GM21423 (cell line): Measurements from ENCODE around the gene CCDC169.
A peak's percentile ranks its signal among the peaks of the same experiment; 100 is the strongest.
"Not testable (repeated sequence)": the region's sequence is repeated elsewhere in the genome, so short reads cannot be mapped to it uniquely, and the experiment has no call there.

Experiments
- ATAC-seq: cut with Tn5 transposase; IDR thresholded peaks from one replicate; pipeline ENCODE4 v1.9.1; 2021; ENCODE audit warnings: mild to moderate bottlenecking, moderate library complexity; ENCODE audit not compliant: unreplicated experiment

The CCDC169 gene

GRCh38 chr13:36297366-36298338, at the start of gene CCDC169:
CCDC169 (minus strand) TSS chr13:36297814; CDS start chr13:36297719, 95 bp downstream.
- peak; percentile 56 for ATAC-seq

DNA sequence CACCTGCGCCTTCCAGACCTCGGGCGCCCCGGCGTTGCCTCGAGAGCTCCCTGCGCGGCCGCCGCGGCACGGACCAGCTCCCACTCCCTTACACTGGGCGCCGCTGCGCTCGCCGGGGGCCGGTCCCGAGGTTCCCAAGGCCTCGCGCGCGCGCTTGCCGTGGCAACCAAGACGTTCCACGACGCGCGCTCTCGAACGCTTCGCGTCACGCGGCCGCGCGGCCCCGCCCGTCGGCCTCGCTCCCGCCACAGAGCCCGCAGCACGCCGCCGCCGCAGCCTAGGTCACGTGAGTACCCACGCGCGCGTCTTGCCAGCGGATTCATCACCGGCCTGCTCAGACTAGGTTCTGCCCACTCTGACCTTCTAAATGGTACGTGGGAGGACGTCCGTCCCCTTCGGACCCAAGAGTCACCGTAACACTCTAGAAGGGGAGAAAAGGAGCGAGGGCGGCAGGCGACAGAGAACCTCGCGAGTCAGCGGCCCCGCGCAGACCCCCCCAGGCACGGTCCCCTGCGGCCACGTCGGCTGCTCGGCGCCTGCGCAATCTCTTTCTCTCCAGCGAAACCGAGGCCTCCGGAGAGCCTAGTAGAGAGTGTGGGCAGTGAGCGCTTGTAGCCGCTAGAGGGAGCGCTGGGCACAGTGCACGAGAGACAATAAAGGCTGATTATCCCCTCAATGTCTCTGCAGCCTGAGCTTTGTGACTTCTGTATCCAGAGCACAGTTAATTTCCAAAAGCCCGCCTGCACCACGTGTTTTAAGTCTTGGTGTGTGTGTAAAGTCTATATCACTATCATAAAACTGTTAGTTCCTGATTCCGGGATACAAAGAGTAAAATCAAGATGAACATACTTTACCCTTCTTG, 48.8 kb upstream of the CCDC169 start, which contains the start of gene SPART:
Gene SPART (minus strand): TSS at position 173 of the 862 bp plus-strand sequence. CDS start 10,564 bp downstream, outside the sequence.
- ATAC-seq = peak; percentile 89

DNA sequence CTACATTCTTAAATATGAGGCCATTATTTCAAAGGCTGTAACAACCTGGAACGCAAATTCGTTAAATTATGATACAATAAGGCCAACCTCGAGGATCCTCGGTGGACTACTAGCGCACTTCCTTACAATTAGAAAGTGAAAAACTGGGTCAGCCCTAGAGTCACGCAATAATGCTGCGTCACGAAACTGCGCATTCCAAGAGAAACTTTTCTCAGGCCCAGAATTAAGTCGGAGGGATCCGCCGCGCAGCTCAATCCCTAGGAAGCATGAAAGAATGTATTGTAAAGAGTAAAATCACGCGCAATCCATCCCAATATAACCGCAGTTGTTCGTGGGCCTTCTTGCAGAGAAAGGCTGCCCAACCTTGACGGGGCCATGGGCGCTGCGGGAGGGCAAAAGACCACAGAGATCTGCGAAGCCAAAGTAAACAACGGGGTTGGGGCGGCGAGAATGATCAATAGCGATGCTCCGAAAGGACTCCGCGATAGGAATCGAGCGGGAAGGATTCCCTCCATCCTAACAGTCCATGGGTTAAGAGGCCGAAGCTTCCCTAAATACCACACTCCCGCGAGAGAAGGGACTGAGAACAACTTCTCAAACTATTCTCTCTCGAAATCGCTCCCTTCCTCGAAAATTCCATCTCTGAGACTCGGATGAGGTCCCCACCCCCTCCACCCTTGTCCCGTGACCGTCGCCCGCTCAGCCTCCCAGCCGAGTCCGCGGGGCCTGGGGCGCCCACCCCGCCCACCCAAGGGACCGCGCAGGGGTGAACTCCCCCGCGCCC, 48.0 kb upstream of the CCDC169 start:
- no peak for ATAC-seq

GRCh38 chr13:36344886-36345437, 47.3 kb upstream of the CCDC169 start:
- ATAC-seq = peak; percentile 46

GRCh38 chr13:36344173-36344572, 46.6 kb upstream of the CCDC169 start:
- no peak for ATAC-seq

DNA sequence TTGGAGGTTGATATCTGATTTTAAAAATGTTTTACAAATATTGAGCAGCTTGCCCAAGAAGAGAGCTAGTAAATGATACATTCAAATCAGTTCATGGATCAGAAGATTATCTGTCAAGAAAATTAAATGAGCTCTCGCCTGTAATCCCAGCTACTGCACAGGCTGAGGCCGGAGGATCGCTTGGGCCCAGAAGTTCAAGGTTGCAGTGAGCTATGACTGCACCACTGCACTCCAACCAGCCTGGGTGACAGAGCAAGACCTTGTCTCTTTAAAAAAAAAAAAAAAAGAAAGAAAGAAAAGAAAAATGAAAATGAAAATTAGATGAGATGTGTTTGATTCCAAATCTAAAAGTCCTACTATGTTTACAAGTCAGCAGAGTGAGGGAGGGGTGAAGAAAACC, 46.2 kb upstream of the CCDC169 start:
- no peak for ATAC-seq

DNA sequence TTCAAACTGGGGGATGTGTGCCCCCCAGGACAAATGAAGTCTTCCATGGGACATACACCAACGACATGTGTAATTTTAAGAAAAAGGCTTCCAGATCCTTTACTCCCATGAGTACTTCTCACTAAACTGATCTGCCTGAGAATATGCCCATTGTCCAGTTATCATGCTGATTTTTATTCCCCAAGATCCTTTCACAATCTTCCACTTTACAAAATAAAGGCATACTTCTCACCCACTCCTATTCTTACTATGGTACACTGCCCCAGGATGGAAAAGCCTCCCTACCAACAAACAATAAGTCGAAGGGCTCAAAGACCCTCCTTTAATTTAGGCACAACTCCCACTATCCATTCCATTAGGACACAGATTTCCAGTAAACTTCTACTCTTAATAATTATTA, 45.1 kb upstream of the CCDC169 start:
- no peak for ATAC-seq

DNA sequence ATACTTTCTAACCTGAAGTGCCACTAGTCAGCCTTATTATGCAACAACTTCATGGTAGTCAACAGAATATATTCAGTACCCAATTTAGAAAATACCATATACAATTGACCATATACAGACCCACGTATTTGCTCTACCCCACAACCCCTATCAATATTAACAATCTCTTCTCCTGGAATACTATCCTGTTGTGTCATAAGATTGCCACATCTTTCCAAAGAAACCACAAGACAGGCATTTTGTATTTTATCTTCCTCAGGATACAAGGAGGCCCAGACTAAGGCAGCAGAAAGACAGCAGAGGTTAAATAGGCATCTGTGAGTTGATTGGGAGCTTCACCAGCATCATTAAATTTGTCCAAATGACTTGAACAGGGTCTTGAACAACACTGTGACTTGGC, 44.1 kb upstream of the CCDC169 start:
- no peak for ATAC-seq

DNA sequence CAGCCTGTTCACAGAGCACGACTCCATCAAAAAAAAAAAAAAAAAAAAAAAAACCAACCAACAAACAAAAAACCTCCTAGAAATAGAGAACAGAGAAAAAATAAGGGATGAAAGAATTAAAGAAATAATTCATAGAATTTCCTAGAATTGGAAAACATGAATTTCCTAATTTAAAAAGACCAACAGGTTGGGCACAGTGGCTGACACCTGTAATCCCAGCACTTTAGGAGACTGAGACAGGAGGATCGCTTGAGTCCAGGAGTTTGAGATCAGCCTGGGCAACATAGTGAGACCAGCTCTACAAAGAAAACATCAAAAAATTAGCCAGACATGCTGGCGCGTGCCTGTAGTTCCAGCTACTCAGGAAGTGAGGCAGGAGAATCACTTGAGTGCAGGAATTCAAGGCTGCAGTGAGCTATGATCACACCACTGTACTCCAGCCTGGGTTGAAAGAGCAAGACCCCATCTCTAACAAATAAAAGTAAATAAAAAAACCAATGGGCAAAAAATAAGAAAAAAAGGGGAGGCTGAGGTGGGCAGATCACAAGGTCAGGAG, 42.1 kb upstream of the CCDC169 start:
- no peak for ATAC-seq

GRCh38 chr13:36337938-36338641, 40.5 kb upstream of the CCDC169 start:
- no peak for ATAC-seq

- ATAC-seq = no peak
Measured at GRCh38 chr13:36332986-36333385, 35.4 kb upstream of the CCDC169 start.

- ATAC-seq = not testable (repeated sequence)
Measured at GRCh38 chr13:36332255-36332654, 34.6 kb upstream of the CCDC169 start.

- no peak for ATAC-seq
Measured at GRCh38 chr13:36331280-36331679, 33.7 kb upstream of the CCDC169 start.

DNA sequence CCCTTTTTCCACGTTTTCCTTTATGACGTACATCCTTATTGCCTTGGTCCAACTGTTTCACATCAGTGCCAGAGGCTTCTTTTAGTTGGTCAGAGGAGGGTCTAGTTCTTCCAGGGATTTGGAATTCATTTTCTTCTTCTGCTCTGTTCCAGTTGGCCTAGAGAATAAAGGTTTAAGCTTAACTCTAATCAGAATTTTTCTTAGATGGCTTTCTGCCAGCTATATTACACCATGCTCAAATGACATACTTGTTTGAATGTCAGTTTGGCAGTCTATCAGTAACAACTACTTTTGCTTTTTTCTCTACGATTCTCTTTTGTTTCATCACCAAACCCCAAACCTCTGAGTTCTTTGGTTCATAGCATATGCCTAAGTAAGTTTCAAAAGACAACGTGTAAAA, 31.7 kb upstream of the CCDC169 start:
- no peak for ATAC-seq

GRCh38 chr13:36328821-36329220, 31.2 kb upstream of the CCDC169 start:
- no peak for ATAC-seq

- ATAC-seq = no peak
Measured at GRCh38 chr13:36325912-36326311, 28.3 kb upstream of the CCDC169 start.

- ATAC-seq = not testable (repeated sequence)
Measured at GRCh38 chr13:36324881-36325280, 27.3 kb upstream of the CCDC169 start.

GRCh38 chr13:36323951-36324566, 26.4 kb upstream of the CCDC169 start:
- no peak for ATAC-seq

GRCh38 chr13:36323408-36323807, 25.8 kb upstream of the CCDC169 start:
- ATAC-seq = no peak
